Endodermal cell (in vitro differentiated cells): ENCODE data around the gene SEMA3D. TPM values are rescaled to one million over a fixed set of nuclear protein-coding genes. Genes with fewer than 3 reads are reported as not detected.

Experiments
- DNase-seq: peaks from one replicate; pipeline ENCODE4 v3.0.0-alpha.2; 2017
- H3K27ac ChIP-seq: 2 replicates; pipeline ENCODE4 v1.5.1; 2013; ENCODE audit warnings: mild to moderate bottlenecking, low read depth, low read length, moderate library complexity
- H3K27me3 ChIP-seq: 2 replicates; pipeline ENCODE4 v1.6.1; 2013; ENCODE audit warnings: mild to moderate bottlenecking, low read length, moderate library complexity; ENCODE audit not compliant: insufficient read depth, control insufficient read depth, poor library complexity, severe bottlenecking
- H3K36me3 ChIP-seq: 2 replicates; pipeline ENCODE4 v1.7.0; 2013; ENCODE audit warnings: mild to moderate bottlenecking, low read length, moderate library complexity; ENCODE audit not compliant: control insufficient read depth, insufficient read depth
- H3K4me1 ChIP-seq: one replicate; pipeline ENCODE4 v1.7.0; 2013; ENCODE audit warnings: low read length; ENCODE audit not compliant: control insufficient read depth, insufficient read depth
- H3K4me3 ChIP-seq: 2 replicates; pipeline ENCODE4 v1.5.1; 2013; ENCODE audit warnings: mild to moderate bottlenecking, low read length, moderate library complexity
- H3K9ac ChIP-seq: 2 replicates; pipeline ENCODE4 v1.6.1; 2013; ENCODE audit warnings: mild to moderate bottlenecking, low read length, moderate library complexity; ENCODE audit not compliant: poor library complexity, severe bottlenecking; ENCODE audit errors: extremely low read depth
- H3K9me3 ChIP-seq: 2 replicates; pipeline ENCODE4 v1.6.1; 2013; ENCODE audit warnings: mild to moderate bottlenecking, low read length, moderate library complexity; ENCODE audit not compliant: control insufficient read depth
- H3K27ac Mint-ChIP-seq: 2 replicates; pipeline ENCODE4 v1.8.0; 2020; ENCODE audit warnings: mixed read lengths
- H3K27me3 Mint-ChIP-seq: 2 replicates; pipeline ENCODE4 v1.8.0; 2021; ENCODE audit warnings: mild to moderate bottlenecking, mixed read lengths; ENCODE audit not compliant: insufficient read depth
- H3K36me3 Mint-ChIP-seq: 2 replicates; pipeline ENCODE4 v1.8.0; 2020; ENCODE audit warnings: low read depth, mixed read lengths
- H3K4me1 Mint-ChIP-seq: 2 replicates; pipeline ENCODE4 v1.8.0; 2020; ENCODE audit warnings: mixed read lengths
- H3K4me3 Mint-ChIP-seq: 2 replicates; pipeline ENCODE4 v1.8.0; 2020; ENCODE audit warnings: mild to moderate bottlenecking, moderate library complexity, mixed read lengths
- H3K9me3 Mint-ChIP-seq: 2 replicates; pipeline ENCODE4 v1.8.0; 2020; ENCODE audit warnings: mild to moderate bottlenecking, mixed read lengths
- CTCF ChIP-seq: fragments of 200-600 bp; sonication (generic); conservative IDR thresholded peaks from 2 replicates; pipeline ENCODE4 v1.5.0; 2021; ENCODE audit warnings: antibody characterized with exemption, mild to moderate bottlenecking
- WGBS, 2 experiments: methylation state at CpG; one replicate each; pipeline versions ENCODE4 v1.1.5 to v1.1.7; 2013; ENCODE audit warnings: missing lambda C conversion rate in 2 of 2, mixed read lengths in 1 of 2; ENCODE audit not compliant: insufficient coverage in 1 of 2, insufficient read length in 1 of 2; 5-methylcytosine and 5-hydroxymethylcytosine counted together
- total RNA-seq, 2 donors: library from RNA; stranded (reverse); fragmentation: NEBNext Ultra II Directional in 1 of 2; extraction: Animal tissue kit (Norgen Biotek cat#: 25700) in 1 of 2; gene quantifications; 2 replicates in 1 of 2; 3 replicates in 1 of 2; pipeline ENCODE4 v1.2.1, GENCODE V29; 2021

SEMA3D gene
- total RNA-seq, 2 donors from 2014 or later, result 6.5 to 13.9 TPM

GRCh38 chr7:85215098-85215497, 28.2 kb upstream of the SEMA3D start:
- no peak overlapping the region for H3K27ac Mint-ChIP-seq
- 91% methylated on average over 1 of the region's 1 CpG; no CpG with 5 or more reads in 1 of the 2 experiments for WGBS, 2 experiments
- no peak overlapping the region for H3K4me3 ChIP-seq

GRCh38 chr7:85213500-85213899, 26.6 kb upstream of the SEMA3D start:
- H3K4me3 ChIP-seq, result no peak overlapping the region
- H3K27ac ChIP-seq, result no peak overlapping the region
- Mint-ChIP-seq H3K27me3 (no peaks in the 10 kb centered on the region), H3K4me3 (no peak overlapping the region), H3K9me3 (no peaks in the 10 kb centered on the region), H3K36me3 (no peaks in the 10 kb centered on the region), H3K27ac (no peak overlapping the region), H3K4me1 (peaks cover 15% of the 10 kb centered on the region)
- WGBS, 2 experiments, result 100% methylated on average over 1 of the region's 1 CpG; no CpG with 5 or more reads in 1 of the 2 experiments
- no peak for DNase-seq
- H3K27me3 ChIP-seq, result no peaks in the 10 kb centered on the region
- no peaks in the 10 kb centered on the region for H3K4me1 ChIP-seq
- H3K9me3 ChIP-seq, result no peaks in the 10 kb centered on the region
- no peak for TF ChIP-seq CTCF
- no peak overlapping the region for H3K9ac ChIP-seq
- no peaks in the 10 kb centered on the region for H3K36me3 ChIP-seq

More at GRCh38 chr7:85215098-85215497, 28.2 kb upstream of the SEMA3D start:
- Histone ChIP-seq H3K9me3 (peaks cover 7% of the 10 kb centered on the region), H3K36me3 (no peaks in the 10 kb centered on the region), H3K27me3 (no peaks in the 10 kb centered on the region), H3K4me1 (no peaks in the 10 kb centered on the region), H3K9ac (no peak overlapping the region), H3K27ac (no peak overlapping the region)
- DNase-seq, result no peak
- H3K9me3 Mint-ChIP-seq, result no peaks in the 10 kb centered on the region
- no peak overlapping the region for H3K4me3 Mint-ChIP-seq
- H3K27me3 Mint-ChIP-seq, result no peaks in the 10 kb centered on the region
- H3K4me1 Mint-ChIP-seq, result peaks cover 15% of the 10 kb centered on the region
- no peaks in the 10 kb centered on the region for H3K36me3 Mint-ChIP-seq
- no peak for TF ChIP-seq CTCF

- 79% methylated on average over 2 of the region's 2 CpGs; no CpG with 5 or more reads in 1 of the 2 experiments for WGBS, 2 experiments
- no peak for TF ChIP-seq CTCF
- Histone ChIP-seq H3K4me3 (no peak overlapping the region), H3K9ac (no peak overlapping the region), H3K4me1 (no peaks in the 10 kb centered on the region), H3K9me3 (peaks cover 15% of the 10 kb centered on the region), H3K27ac (no peak overlapping the region), H3K27me3 (no peaks in the 10 kb centered on the region), H3K36me3 (no peaks in the 10 kb centered on the region)
- no peak overlapping the region for H3K27ac Mint-ChIP-seq
- DNase-seq, result no peak
- H3K4me1 Mint-ChIP-seq, result no peaks in the 10 kb centered on the region
- peaks cover 12% of the 10 kb centered on the region for H3K36me3 Mint-ChIP-seq
- no peak overlapping the region for H3K4me3 Mint-ChIP-seq
- H3K9me3 Mint-ChIP-seq, result peaks cover 17% of the 10 kb centered on the region
- H3K27me3 Mint-ChIP-seq, result no peaks in the 10 kb centered on the region
These were observed 18.9 kb upstream of the SEMA3D start for GRCh38 chr7:85205754-85206153.
